Suprapubic skin (tissue), 4 donors: ENCODE results near the gene PGP. TPM values are rescaled to one million over a fixed set of nuclear protein-coding genes. Genes with fewer than 3 reads are reported as not detected.

Source experiments
- DNase-seq, 2 donors: peaks; one replicate each; pipeline ENCODE4 v3.0.0-alpha.2; 2019; ENCODE audit warnings: low spot score in 2 of 2
- H3K27ac ChIP-seq: fragments of 200-600 bp; sonication (generic); one replicate; pipeline ENCODE4 v1.5.1; 2019
- H3K27me3 ChIP-seq: fragments of 200-600 bp; sonication (generic); one replicate; pipeline ENCODE4 v1.5.1; 2019
- H3K36me3 ChIP-seq: fragments of 200-600 bp; sonication (generic); one replicate; pipeline ENCODE4 v1.5.1; 2019
- H3K4me1 ChIP-seq: fragments of 200-600 bp; sonication (generic); one replicate; pipeline ENCODE4 v1.5.1; 2019
- H3K4me3 ChIP-seq: fragments of 200-600 bp; sonication (generic); one replicate; pipeline ENCODE4 v1.5.1; 2019; ENCODE audit warnings: mild to moderate bottlenecking
- H3K9me3 ChIP-seq: fragments of 200-600 bp; sonication (generic); one replicate; pipeline ENCODE4 v1.5.1; 2019
- EP300 ChIP-seq: sonication (generic); formaldehyde crosslinking; IDR thresholded peaks from one replicate; pipeline ENCODE4 v1.6.1; 2017; ENCODE audit warnings: antibody characterized with exemption
- POLR2A ChIP-seq, 2 donors: fragments of 450-650 bp; IDR thresholded peaks; one replicate each; pipeline ENCODE4 v1.6.1; 2017; ENCODE audit warnings: antibody characterized with exemption in 2 of 2, mild to moderate bottlenecking in 2 of 2, moderate library complexity in 2 of 2
- POLR2AphosphoS5 ChIP-seq, 3 donors: sonication (generic); formaldehyde crosslinking; IDR thresholded peaks; one replicate each; pipeline ENCODE4 v1.6.1; 2017; ENCODE audit warnings: antibody characterized with exemption in 3 of 3
- WGBS: methylation state at CpG from one replicate; pipeline ENCODE4 v1.1.5; 2018; 5-methylcytosine and 5-hydroxymethylcytosine counted together
- total RNA-seq, 4 donors: library from RNA; depleted of rRNA; stranded (reverse); fragments of >200 nt; gene quantifications; one replicate each; pipeline ENCODE4 v1.1.0, GENCODE V29; 2016
- TF ChIP-seq, protein P1 (sequence below), 2 donors: fragments of 200-600 bp in 1 of 2; fragments of 450-650 bp in 1 of 2; sonication (generic) in 1 of 2; IDR thresholded peaks; one replicate each; pipeline ENCODE4 v1.5.1; 2016 to 2019; ENCODE audit warnings: antibody characterized with exemption in 2 of 2, mild to moderate bottlenecking in 1 of 2, moderate library complexity in 1 of 2

Gene PGP
- total RNA-seq, 4 donors from 2014 or later = 6.8 to 9.5 (median 7.6) TPM

DNA sequence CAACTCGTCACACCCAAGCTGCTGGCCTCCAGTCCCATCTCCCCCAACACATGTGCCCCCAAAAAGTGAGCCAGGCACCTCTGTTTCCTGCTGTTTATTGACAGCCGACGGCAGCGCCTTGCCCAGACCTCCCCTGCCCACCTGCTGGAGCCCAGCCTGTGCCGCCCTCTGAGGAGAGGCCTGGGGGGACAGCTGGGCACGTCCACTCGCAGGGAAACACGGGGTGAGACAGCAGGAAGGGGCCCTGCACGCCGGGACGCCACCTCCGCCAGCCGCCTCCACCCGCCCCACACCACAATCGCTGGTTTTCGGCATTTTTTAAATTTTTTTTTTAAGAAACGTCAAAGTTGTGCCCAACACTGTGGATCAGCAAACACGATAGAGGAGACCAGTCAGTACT, 37.5 kb downstream of the PGP start:
- Histone ChIP-seq H3K9me3 (no peaks in the 10 kb centered on the region), H3K4me3 (no peak overlapping the region), H3K27ac (no peak overlapping the region), H3K36me3 (peaks cover 59% of the 10 kb centered on the region), H3K4me1 (peaks cover 13% of the 10 kb centered on the region), H3K27me3 (no peaks in the 10 kb centered on the region)
- 89% methylated on average over 14 of the region's 18 CpGs for WGBS
- no peak for DNase-seq
- no peak for TF ChIP-seq POLR2A (IDR thresholded peaks at IDR 0.05)
- no peak for TF ChIP-seq POLR2AphosphoS5 (IDR thresholded peaks at IDR 0.05)
- TF ChIP-seq, protein P1, sequence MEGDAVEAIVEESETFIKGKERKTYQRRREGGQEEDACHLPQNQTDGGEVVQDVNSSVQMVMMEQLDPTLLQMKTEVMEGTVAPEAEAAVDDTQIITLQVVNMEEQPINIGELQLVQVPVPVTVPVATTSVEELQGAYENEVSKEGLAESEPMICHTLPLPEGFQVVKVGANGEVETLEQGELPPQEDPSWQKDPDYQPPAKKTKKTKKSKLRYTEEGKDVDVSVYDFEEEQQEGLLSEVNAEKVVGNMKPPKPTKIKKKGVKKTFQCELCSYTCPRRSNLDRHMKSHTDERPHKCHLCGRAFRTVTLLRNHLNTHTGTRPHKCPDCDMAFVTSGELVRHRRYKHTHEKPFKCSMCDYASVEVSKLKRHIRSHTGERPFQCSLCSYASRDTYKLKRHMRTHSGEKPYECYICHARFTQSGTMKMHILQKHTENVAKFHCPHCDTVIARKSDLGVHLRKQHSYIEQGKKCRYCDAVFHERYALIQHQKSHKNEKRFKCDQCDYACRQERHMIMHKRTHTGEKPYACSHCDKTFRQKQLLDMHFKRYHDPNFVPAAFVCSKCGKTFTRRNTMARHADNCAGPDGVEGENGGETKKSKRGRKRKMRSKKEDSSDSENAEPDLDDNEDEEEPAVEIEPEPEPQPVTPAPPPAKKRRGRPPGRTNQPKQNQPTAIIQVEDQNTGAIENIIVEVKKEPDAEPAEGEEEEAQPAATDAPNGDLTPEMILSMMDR (IDR thresholded peaks at IDR 0.05) = no peak
- TF ChIP-seq EP300 = no peak

DNA sequence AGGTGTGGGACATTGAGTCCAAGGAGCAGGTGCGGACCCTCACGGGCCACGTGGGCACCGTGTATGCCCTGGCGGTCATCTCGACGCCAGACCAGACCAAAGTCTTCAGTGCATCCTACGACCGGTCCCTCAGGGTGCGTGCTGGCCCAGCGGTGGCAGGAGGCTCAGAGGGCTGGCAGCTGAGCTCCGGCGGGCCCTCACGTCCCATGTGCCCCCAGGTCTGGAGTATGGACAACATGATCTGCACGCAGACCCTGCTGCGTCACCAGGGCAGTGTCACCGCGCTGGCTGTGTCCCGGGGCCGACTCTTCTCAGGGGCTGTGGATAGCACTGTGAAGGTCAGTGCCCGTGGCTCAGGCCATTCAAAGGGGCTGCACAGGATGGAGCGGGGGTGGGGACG, 38.6 kb downstream of the PGP start:
- WGBS = 87% methylated on average over 3 of the region's 23 CpGs
- TF ChIP-seq EP300 (no peak), POLR2A (IDR thresholded peaks at IDR 0.05) (no peak), POLR2AphosphoS5 (IDR thresholded peaks at IDR 0.05) (no peak)
- TF ChIP-seq, protein P1 (IDR thresholded peaks at IDR 0.05) = no peak
- Histone ChIP-seq H3K9me3 (no peaks in the 10 kb centered on the region), H3K36me3 (peaks cover 70% of the 10 kb centered on the region), H3K4me1 (peaks cover 9% of the 10 kb centered on the region), H3K4me3 (no peak overlapping the region), H3K27me3 (no peaks in the 10 kb centered on the region), H3K27ac (no peak overlapping the region)
- no peak for DNase-seq

DNA sequence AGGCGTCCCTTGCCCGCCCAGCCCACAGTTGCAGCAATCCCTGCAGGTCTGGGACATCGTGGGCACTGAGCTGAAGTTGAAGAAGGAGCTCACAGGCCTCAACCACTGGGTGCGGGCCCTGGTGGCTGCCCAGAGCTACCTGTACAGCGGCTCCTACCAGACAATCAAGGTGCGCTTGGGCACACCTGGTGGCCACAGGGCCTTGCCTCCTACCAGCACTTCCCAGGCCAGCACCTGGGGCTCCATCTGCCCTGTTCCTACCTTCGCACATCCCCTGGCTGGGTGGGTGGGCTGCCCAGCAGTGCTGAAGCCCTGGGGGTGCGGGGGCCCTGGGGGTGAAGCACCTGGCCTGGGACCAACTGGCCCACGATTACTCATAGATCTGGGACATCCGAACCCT, 39.2 kb downstream of the PGP start:
- no peak overlapping the region for H3K4me3 ChIP-seq
- WGBS = 86% methylated on average over 4 of the region's 10 CpGs
- no peak for TF ChIP-seq EP300
- TF ChIP-seq POLR2AphosphoS5 (IDR thresholded peaks at IDR 0.05) = no peak
- TF ChIP-seq, protein P1 (IDR thresholded peaks at IDR 0.05) = no peak
- TF ChIP-seq POLR2A (IDR thresholded peaks at IDR 0.05) = no peak
- DNase-seq = no peak
- no peaks in the 10 kb centered on the region for H3K27me3 ChIP-seq
- peaks cover 75% of the 10 kb centered on the region for H3K36me3 ChIP-seq
- no peak overlapping the region for H3K27ac ChIP-seq
- no peaks in the 10 kb centered on the region for H3K9me3 ChIP-seq
- peaks cover 9% of the 10 kb centered on the region for H3K4me1 ChIP-seq

DNA sequence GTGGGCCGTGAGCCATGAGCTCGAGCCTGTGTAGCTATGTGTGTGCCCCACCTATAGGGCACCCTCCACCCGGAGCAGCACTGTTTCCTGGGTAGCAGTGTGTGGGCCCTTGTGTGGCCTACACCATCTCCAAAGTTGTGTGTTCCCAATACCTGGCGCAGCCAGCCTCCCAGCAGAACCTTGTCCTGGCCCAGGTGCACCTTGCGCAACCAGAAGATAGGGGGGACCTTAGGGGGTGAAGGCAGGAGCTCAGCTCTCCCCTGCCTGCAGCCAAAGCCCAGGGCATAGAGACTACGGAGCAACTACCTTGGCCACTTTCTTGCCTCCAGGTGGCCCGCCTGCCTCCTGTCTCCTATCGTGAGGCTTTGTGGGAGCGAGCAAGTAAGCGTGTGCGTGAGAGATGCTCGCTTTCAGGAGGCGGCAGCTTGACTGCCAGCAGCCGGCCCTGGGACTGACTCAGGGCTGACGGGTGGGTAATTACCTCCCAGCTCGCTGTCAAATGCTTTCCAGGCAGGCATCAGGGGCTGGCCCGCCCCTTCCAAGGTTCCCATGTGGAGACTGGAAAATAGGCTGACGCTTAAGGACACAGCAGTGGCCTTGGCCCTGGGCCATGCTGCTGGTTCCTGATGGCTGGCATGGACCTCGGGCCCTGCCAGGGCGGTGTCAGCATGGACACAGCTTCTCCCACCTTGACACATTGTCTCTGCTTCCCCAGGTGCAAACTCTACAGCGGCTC, 40.1 kb downstream of the PGP start:
- Histone ChIP-seq H3K27ac (no peak overlapping the region), H3K27me3 (no peaks in the 10 kb centered on the region), H3K9me3 (no peaks in the 10 kb centered on the region), H3K36me3 (peaks cover 77% of the 10 kb centered on the region), H3K4me1 (peaks cover 6% of the 10 kb centered on the region), H3K4me3 (no peak overlapping the region)
- WGBS = 77% methylated on average over 16 of the region's 21 CpGs
- TF ChIP-seq POLR2AphosphoS5 (IDR thresholded peaks at IDR 0.05) (no peak), POLR2A (IDR thresholded peaks at IDR 0.05) (no peak), EP300 (no peak)
- TF ChIP-seq, protein P1 (IDR thresholded peaks at IDR 0.05) = no peak
- DNase-seq = no peak

DNA sequence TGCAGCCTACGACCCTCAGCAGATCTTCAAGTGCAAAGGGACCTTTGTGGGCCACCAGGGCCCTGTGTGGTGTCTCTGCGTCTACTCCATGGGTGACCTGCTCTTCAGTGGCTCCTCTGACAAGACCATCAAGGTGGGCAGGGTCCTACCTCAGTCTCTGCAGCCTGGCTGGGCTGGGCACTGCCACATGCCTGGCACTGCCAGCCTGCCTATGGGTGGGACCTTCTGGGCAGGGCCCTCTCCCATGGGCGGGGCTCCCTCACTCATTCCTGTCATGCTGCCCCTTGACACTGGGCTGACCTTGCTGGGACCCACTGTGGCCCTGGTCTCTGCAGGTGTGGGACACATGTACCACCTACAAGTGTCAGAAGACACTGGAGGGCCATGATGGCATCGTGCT, 40.7 kb downstream of the PGP start:
- Histone ChIP-seq H3K27ac (no peak overlapping the region), H3K4me3 (no peak overlapping the region), H3K9me3 (no peaks in the 10 kb centered on the region), H3K27me3 (no peaks in the 10 kb centered on the region), H3K4me1 (no peaks in the 10 kb centered on the region), H3K36me3 (peaks cover 77% of the 10 kb centered on the region)
- DNase-seq = no peak
- 80% methylated on average over 2 of the region's 4 CpGs for WGBS
- TF ChIP-seq POLR2A (IDR thresholded peaks at IDR 0.05) (no peak), EP300 (no peak), POLR2AphosphoS5 (IDR thresholded peaks at IDR 0.05) (no peak)
- TF ChIP-seq, protein P1 (IDR thresholded peaks at IDR 0.05) = no peak
